ENCODE results near the gene HIVEP3.

DNA sequence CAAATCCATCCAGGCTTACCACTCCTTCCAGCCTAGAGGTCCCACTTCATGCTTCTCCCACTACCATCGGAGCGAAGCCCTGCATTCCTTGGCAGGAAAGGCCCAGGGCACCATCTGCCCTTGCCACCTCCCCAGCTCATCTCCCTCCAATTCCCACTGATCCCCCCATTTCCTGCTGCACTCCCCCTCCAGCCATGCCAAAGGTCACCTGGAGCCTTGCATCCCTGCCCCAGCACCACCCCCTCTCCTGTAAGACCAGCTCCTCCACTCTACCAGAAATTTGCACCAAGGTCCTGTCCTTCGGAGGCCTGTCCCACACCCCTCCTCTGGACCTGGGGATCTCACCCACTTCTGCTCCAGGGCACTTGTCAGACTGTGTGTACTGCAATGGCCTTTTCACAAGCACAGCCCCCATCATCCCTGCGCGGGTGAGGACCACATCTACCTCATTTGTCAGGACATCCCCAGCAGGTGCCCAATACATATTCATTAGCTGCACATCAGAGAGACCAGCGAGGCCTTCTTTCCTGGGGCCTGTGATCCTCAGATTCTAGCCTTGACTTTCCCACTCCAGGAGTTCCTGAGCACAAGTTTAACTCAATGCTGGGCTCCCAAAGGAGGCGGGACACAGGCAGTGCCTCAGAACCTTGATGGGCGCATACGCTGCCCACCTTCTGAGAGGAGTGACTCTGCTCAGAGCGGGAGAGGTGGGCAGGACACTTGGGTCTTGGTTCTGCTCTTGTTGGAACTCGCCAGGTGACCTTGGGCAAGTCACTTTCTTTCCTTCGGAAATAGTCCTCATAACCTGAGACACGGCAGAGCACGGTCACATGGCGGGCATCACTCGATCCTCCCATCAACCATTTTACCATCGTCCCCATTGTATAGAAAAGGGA, 384.3 kb downstream of the HIVEP3 start:
- TF ChIP-seq, protein P1, sequence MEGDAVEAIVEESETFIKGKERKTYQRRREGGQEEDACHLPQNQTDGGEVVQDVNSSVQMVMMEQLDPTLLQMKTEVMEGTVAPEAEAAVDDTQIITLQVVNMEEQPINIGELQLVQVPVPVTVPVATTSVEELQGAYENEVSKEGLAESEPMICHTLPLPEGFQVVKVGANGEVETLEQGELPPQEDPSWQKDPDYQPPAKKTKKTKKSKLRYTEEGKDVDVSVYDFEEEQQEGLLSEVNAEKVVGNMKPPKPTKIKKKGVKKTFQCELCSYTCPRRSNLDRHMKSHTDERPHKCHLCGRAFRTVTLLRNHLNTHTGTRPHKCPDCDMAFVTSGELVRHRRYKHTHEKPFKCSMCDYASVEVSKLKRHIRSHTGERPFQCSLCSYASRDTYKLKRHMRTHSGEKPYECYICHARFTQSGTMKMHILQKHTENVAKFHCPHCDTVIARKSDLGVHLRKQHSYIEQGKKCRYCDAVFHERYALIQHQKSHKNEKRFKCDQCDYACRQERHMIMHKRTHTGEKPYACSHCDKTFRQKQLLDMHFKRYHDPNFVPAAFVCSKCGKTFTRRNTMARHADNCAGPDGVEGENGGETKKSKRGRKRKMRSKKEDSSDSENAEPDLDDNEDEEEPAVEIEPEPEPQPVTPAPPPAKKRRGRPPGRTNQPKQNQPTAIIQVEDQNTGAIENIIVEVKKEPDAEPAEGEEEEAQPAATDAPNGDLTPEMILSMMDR (IDR thresholded peaks at IDR 0.05) = no peak
- TF ChIP-seq EP300 (IDR thresholded peaks at IDR 0.05) (no peak), POLR2AphosphoS5 (IDR thresholded peaks at IDR 0.05) (no peak)
